Measurements from ENCODE around the gene TSHZ2. TPM values are rescaled to one million over a fixed set of nuclear protein-coding genes. Genes with fewer than 3 reads are reported as not detected.

TSHZ2 gene
- total and polyA plus RNA-seq, 2 of the 4 experiments (the other 2 are of a cell fraction) = under 0.01 to 0.02 TPM

DNA sequence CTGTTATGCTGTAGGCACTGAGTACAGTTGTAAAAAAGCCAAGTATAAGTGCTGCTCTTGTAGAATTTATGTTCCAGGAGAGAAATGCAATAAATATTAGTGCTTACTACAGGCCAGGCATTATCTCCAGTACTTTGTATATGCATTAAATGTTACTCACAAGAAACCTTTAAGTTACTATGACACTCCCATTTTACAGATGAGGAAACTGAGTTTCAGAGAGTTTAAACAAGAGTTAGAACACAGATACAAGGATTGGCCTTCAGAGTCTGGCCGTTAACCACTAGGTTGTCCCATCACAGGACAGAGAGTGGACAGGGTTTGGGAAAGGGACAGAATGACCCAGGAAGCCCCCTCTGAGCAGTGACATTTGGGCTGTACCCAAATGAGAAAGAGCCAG is 347.0 kb downstream of the TSHZ2 start:
- Histone ChIP-seq H3K14ac (replicated peaks; ENCODE audit: low read depth, low read length) (no peak overlapping the region), H3K9ac (ENCODE audit: low read depth, low read length) (no peak overlapping the region), H3K27ac (ENCODE audit: insufficient read depth, low read length) (no peak overlapping the region), H3K9me3 (ENCODE audit: control insufficient read depth, insufficient read depth, low read length) (no peaks in the 10 kb centered on the region), H4K5ac (ENCODE audit: low read depth, low read length) (no peak overlapping the region), H2BK5ac (ENCODE audit: low read depth, low read length, poor library complexity, severe bottlenecking) (no peak overlapping the region), H4K20me1 (ENCODE audit: insufficient read depth, low read length) (no peaks in the 10 kb centered on the region), H3K18ac (ENCODE audit: low read depth, low read length) (no peak overlapping the region), H3K36me3 (ENCODE audit: control insufficient read depth, insufficient read depth, low read length) (no peaks in the 10 kb centered on the region), H2BK15ac (ENCODE audit: low read depth, low read length) (no peak overlapping the region), H3K56ac (ENCODE audit: extremely low read depth, insufficient read depth, low read length) (no peak overlapping the region), H3K23ac (ENCODE audit: low read depth, low read length) (no peak overlapping the region), H3K4me1 (ENCODE audit: control insufficient read depth, insufficient read depth, low read length) (no peaks in the 10 kb centered on the region; the same call in 1 of the 2 replicates), H4K8ac (ENCODE audit: low read depth in 2 of 2, low read length in 2 of 2) (no peak overlapping the region), H2BK120ac (ENCODE audit: low read depth, low read length) (no peak overlapping the region), H3K27me3 (ENCODE audit: control insufficient read depth, insufficient read depth, low read length) (no peaks in the 10 kb centered on the region), H3K4ac (ENCODE audit: low read depth, low read length) (no peak overlapping the region), H2BK20ac (ENCODE audit: low read depth, low read length) (no peak overlapping the region), H2AK5ac (ENCODE audit: low read depth, low read length) (no peak overlapping the region), H3K9me1 (ENCODE audit: insufficient read depth, low read length) (no peaks in the 10 kb centered on the region), H3K4me2 (ENCODE audit: low read depth, low read length) (no peak overlapping the region), H2AFZ (replicated peaks; ENCODE audit: low read length, poor library complexity) (no peak overlapping the region), H4K91ac (ENCODE audit: insufficient read depth, low read depth, low read length) (no peak overlapping the region), H3K4me3 (ENCODE audit: insufficient read depth, low read depth, low read length) (no peak overlapping the region), H3K79me1 (ENCODE audit: low read depth in 1 of 2, low read length in 2 of 2) (no peaks in the 10 kb centered on the region), H2AK9ac (replicated peaks; ENCODE audit: low read depth, low read length, poor library complexity) (no peak overlapping the region)
- CTCF ChIA-PET = no interaction called here
- in situ Hi-C loops (cut with MboI; ENCODE audit: low sequenced_read_pairs) = no loop called here
- DNase-seq (no peak), ATAC-seq (ENCODE audit: low read depth) (no peak)
- TF ChIP-seq MAZ (IDR thresholded peaks at IDR 0.05; ENCODE audit: borderline replicate concordance, low read depth, low read length) (no peak), SMC3 (IDR thresholded peaks at IDR 0.05; ENCODE audit: low read depth, low read length) (no peak), POLR2A (IDR thresholded peaks at IDR 0.05; ENCODE audit: low read depth, low read length) (no peak), RFX5 (IDR thresholded peaks at IDR 0.05; ENCODE audit: low read depth, low read length) (no peak), CHD1 (IDR thresholded peaks at IDR 0.05; ENCODE audit: low read depth, low read length) (no peak), BHLHE40 (IDR thresholded peaks at IDR 0.05; ENCODE audit: low read depth, low read length) (no peak), MXI1 (IDR thresholded peaks at IDR 0.05; ENCODE audit: borderline replicate concordance, low read depth, low read length) (no peak), NFE2L2 (IDR thresholded peaks at IDR 0.05; ENCODE audit: low read depth, low read length) (no peak), RAD21 (IDR thresholded peaks at IDR 0.05; ENCODE audit: low read length) (no peak), FOS (IDR thresholded peaks at IDR 0.05; ENCODE audit: low read depth, low read length) (no peak)
- TF ChIP-seq, protein P1, sequence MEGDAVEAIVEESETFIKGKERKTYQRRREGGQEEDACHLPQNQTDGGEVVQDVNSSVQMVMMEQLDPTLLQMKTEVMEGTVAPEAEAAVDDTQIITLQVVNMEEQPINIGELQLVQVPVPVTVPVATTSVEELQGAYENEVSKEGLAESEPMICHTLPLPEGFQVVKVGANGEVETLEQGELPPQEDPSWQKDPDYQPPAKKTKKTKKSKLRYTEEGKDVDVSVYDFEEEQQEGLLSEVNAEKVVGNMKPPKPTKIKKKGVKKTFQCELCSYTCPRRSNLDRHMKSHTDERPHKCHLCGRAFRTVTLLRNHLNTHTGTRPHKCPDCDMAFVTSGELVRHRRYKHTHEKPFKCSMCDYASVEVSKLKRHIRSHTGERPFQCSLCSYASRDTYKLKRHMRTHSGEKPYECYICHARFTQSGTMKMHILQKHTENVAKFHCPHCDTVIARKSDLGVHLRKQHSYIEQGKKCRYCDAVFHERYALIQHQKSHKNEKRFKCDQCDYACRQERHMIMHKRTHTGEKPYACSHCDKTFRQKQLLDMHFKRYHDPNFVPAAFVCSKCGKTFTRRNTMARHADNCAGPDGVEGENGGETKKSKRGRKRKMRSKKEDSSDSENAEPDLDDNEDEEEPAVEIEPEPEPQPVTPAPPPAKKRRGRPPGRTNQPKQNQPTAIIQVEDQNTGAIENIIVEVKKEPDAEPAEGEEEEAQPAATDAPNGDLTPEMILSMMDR (conservative IDR thresholded peaks at IDR 0.05; ENCODE audit: low read depth, low read length) = no peak
- TF ChIP-seq, protein P2, sequence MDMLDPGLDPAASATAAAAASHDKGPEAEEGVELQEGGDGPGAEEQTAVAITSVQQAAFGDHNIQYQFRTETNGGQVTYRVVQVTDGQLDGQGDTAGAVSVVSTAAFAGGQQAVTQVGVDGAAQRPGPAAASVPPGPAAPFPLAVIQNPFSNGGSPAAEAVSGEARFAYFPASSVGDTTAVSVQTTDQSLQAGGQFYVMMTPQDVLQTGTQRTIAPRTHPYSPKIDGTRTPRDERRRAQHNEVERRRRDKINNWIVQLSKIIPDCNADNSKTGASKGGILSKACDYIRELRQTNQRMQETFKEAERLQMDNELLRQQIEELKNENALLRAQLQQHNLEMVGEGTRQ (IDR thresholded peaks at IDR 0.05; ENCODE audit: low read depth, low read length) = no peak
- TF ChIP-seq, protein P3, sequence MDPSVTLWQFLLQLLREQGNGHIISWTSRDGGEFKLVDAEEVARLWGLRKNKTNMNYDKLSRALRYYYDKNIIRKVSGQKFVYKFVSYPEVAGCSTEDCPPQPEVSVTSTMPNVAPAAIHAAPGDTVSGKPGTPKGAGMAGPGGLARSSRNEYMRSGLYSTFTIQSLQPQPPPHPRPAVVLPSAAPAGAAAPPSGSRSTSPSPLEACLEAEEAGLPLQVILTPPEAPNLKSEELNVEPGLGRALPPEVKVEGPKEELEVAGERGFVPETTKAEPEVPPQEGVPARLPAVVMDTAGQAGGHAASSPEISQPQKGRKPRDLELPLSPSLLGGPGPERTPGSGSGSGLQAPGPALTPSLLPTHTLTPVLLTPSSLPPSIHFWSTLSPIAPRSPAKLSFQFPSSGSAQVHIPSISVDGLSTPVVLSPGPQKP (IDR thresholded peaks at IDR 0.05; ENCODE audit: borderline replicate concordance, low read depth, low read length) = no peak
- intact Hi-C loops (cut with micrococcal nuclease) = no loop called here
- BruUV-seq (replicated peaks) = no TSS peak
- POLR2A ChIA-PET (ENCODE audit: unreplicated experiment) = no interaction called here
- 83% methylated on average over 1 of the region's 1 CpG; no CpG with 5 or more reads in 1 of the 2 experiments for WGBS, 2 experiments (ENCODE audit: extremely low coverage in 2 of 2, insufficient read length in 1 of 2)
- dilution Hi-C loops (cut with HindIII; ENCODE audit: low sequenced_read_pairs, unreplicated experiment) = no loop called here

All from IMR-90 (cell line).